Fibroblast of lung (primary cell): ENCODE data around the gene ART1. TPM values are rescaled to one million over a fixed set of nuclear protein-coding genes. Genes with fewer than 3 reads are reported as not detected.
"Not testable (repeated sequence)": the region's sequence is repeated elsewhere in the genome, so short reads cannot be mapped to it uniquely, and the experiment has no call there.

Experiments used
- DNase-seq, 2 donors: peaks; one replicate each; pipeline versions ENCODE4 v3.0.0 to v3.0.0-alpha.2; 2010; ENCODE audit warnings: low read depth in 2 of 2
- H2AFZ ChIP-seq: 2 replicates; pipeline ENCODE4 v1.5.1; 2012; ENCODE audit warnings: low read length, control low read depth, inconsistent platforms
- H3K27ac ChIP-seq: 2 replicates; pipeline ENCODE4 v1.5.1; 2011; ENCODE audit warnings: low read length, control low read depth; ENCODE audit not compliant: insufficient read depth
- H3K27me3 ChIP-seq: 2 replicates; pipeline ENCODE4 v1.5.1; 2011; ENCODE audit warnings: mild to moderate bottlenecking, low read length; ENCODE audit not compliant: control insufficient read depth, insufficient read depth
- H3K36me3 ChIP-seq: 2 replicates; pipeline ENCODE4 v1.5.1; 2011; ENCODE audit warnings: low read length; ENCODE audit not compliant: control insufficient read depth, insufficient read depth
- H3K4me1 ChIP-seq: 2 replicates; pipeline ENCODE4 v1.5.1; 2011; ENCODE audit warnings: low read length; ENCODE audit not compliant: control insufficient read depth, insufficient read depth; ENCODE audit errors: extremely low read depth
- H3K4me2 ChIP-seq: 2 replicates; pipeline ENCODE4 v1.5.1; 2011; ENCODE audit warnings: low read length, control low read depth; ENCODE audit not compliant: insufficient read depth; ENCODE audit errors: extremely low read depth
- H3K4me3 ChIP-seq, 4 experiments: fragments of 200-600 bp in 1 of 4; sonication (generic) in 1 of 4; replicated peaks in 1 of 4; 2 replicates each; pipeline ENCODE4 v1.5.1; 2011 to 2016; ENCODE audit warnings: low read length in 4 of 4, low read depth in 3 of 4, mild to moderate bottlenecking in 3 of 4, control low read depth in 2 of 4, inconsistent platforms in 1 of 4, mixed read lengths in 1 of 4; ENCODE audit not compliant: insufficient read depth in 1 of 4; ENCODE audit errors: control extremely low read depth in 1 of 4
- H3K79me2 ChIP-seq: 2 replicates; pipeline ENCODE4 v1.5.1; 2012; ENCODE audit warnings: mild to moderate bottlenecking, low read length, inconsistent platforms; ENCODE audit not compliant: control insufficient read depth, insufficient read depth
- H3K9ac ChIP-seq: 2 replicates; pipeline ENCODE4 v1.5.1; 2011; ENCODE audit warnings: mild to moderate bottlenecking, low read length, control low read depth; ENCODE audit not compliant: insufficient read depth
- H3K9me3 ChIP-seq: 2 replicates; pipeline ENCODE4 v1.5.1; 2012; ENCODE audit warnings: low read depth, low read length; ENCODE audit not compliant: control insufficient read depth, insufficient read depth
- H4K20me1 ChIP-seq: 2 replicates; pipeline ENCODE4 v1.5.1; 2011; ENCODE audit warnings: low read length; ENCODE audit not compliant: control insufficient read depth, insufficient read depth; ENCODE audit errors: extremely low read depth
- CTCF ChIP-seq, 2 donors: IDR thresholded peaks in 1 of 2; conservative IDR thresholded peaks in 1 of 2; 1 replicate in 1 of 2; 2 replicates in 1 of 2; pipeline ENCODE4 v1.5.1; 2011 to 2012; ENCODE audit warnings: low read length in 2 of 2, control low read depth in 1 of 2, inconsistent platforms in 1 of 2, low read depth in 1 of 2, mild to moderate bottlenecking in 1 of 2
- EZH2 ChIP-seq: IDR thresholded peaks from 2 replicates; pipeline ENCODE4 v1.5.1; 2012; ENCODE audit warnings: low read length, control low read depth, mild to moderate bottlenecking; ENCODE audit errors: missing control alignments
- polyA plus RNA-seq, 2 donors: library from polyadenylated mRNA; depleted of rRNA in 1 of 2; stranded (reverse) in 1 of 2; unstranded in 1 of 2; fragments of >200 nt; gene quantifications; 2 replicates each; pipeline ENCODE4 v1.2.1, GENCODE V29; 2011 to 2012; ENCODE audit warnings: missing spikeins in 1 of 2
- total RNA-seq: library from RNA; depleted of rRNA; stranded (reverse); fragments of >200 nt; gene quantifications from 2 replicates; pipeline ENCODE4 v1.2.1, GENCODE V29; 2014

The ART1 gene
- total and polyA plus RNA-seq, 2 donors (not counting 1 experiment from before 2014, with no cell fraction given): not detected

DNA sequence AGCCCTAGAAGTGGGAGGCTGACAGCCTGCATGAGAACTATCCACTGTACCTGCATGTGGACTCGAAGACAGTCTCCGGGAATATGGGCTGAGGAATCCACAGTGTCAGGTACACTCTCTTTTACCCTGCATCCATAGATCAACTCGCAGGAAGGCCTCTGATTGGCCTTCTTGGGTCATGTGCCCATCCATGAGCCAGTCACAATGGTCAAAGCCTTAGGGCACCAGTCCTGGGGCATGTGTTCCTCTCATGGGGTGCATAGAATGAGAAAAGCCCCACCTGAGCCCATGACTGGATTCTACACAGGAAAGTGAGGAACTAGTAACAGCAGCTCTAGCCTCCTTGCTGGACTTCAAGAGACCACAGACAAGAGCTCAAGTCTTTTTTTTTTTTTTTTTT lies 10.6 kb downstream of the ART1 start:
- H3K9ac ChIP-seq: no peak overlapping the region
- no peak overlapping the region for H3K4me2 ChIP-seq
- H4K20me1 ChIP-seq: no peaks in the 10 kb centered on the region
- no peak overlapping the region for H3K4me3 ChIP-seq
- no peak overlapping the region for H2AFZ ChIP-seq
- no peak overlapping the region for H3K27ac ChIP-seq
- H3K79me2 ChIP-seq: no peaks in the 10 kb centered on the region
- no peaks in the 10 kb centered on the region for H3K4me1 ChIP-seq
- no peaks in the 10 kb centered on the region for H3K36me3 ChIP-seq
- no peak for TF ChIP-seq EZH2
- TF ChIP-seq CTCF (conservative IDR thresholded peaks at IDR 0.05 in 1 of 2, IDR thresholded peaks at IDR 0.05 in 1 of 2; ENCODE audit: low read depth in 1 of 2, low read length in 2 of 2): no peak
- no peak for DNase-seq
- H3K27me3 ChIP-seq: peaks cover 3% of the 10 kb centered on the region
- H3K9me3 ChIP-seq: no peaks in the 10 kb centered on the region

- H2AFZ ChIP-seq, H3K79me2 ChIP-seq, H4K20me1 ChIP-seq, H3K27me3 ChIP-seq, H3K36me3 ChIP-seq, H3K4me2 ChIP-seq, H3K9me3 ChIP-seq, H3K4me1 ChIP-seq, H3K4me3 ChIP-seq, H3K27ac ChIP-seq, DNase-seq, H3K9ac ChIP-seq: not testable (repeated sequence)
Measured at GRCh38 chr11:3657331-3657730, 12.4 kb downstream of the ART1 start.

DNA sequence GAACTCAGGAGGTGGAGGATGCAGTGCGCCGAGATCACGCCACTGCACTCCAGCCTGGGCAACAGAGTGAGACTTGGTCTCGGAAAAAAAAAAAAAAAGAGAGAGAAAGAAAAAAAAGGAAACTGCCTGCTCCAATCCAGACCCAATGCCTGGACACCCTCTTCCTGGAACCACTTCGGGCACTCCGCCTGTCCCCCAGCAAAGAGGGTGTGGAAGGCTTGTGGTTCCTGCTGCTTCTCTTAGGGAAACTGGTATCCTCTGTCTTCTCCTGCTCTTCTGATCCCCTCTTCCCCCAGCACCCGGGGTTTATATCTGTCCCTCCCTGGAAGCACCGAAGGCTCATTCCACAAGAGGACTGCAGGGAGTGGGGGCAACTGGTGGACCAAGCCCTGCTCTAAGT lies 13.3 kb downstream of the ART1 start:
- Histone ChIP-seq H4K20me1 (no peaks in the 10 kb centered on the region), H2AFZ (no peak overlapping the region), H3K27ac (no peak overlapping the region), H3K36me3 (no peaks in the 10 kb centered on the region), H3K4me3 (no peak overlapping the region), H3K4me1 (no peaks in the 10 kb centered on the region), H3K9me3 (no peaks in the 10 kb centered on the region), H3K27me3 (peaks cover 3% of the 10 kb centered on the region), H3K9ac (no peak overlapping the region), H3K79me2 (no peaks in the 10 kb centered on the region), H3K4me2 (no peak overlapping the region)
- DNase-seq: no peak
- TF ChIP-seq EZH2 (no peak), CTCF (conservative IDR thresholded peaks at IDR 0.05 in 1 of 2, IDR thresholded peaks at IDR 0.05 in 1 of 2; ENCODE audit: low read depth in 1 of 2, low read length in 2 of 2) (no peak)
